ENCODE results near the gene GYPB.
"Not testable (repeated sequence)": the region's sequence is repeated elsewhere in the genome, so short reads cannot be mapped to it uniquely, and the experiment has no call there.

Gene GYPB

GRCh38 chr4:144005558-144005953, 13.6 kb downstream of the GYPB start:
- H3K4me1 ChIP-seq (ENCODE audit: control insufficient read depth, insufficient read depth, low read depth, low read length); DNase-seq; H3K14ac ChIP-seq (ENCODE audit: low read length in 2 of 2); H3K27me3 ChIP-seq (ENCODE audit: control insufficient read depth in 1 of 2, insufficient read depth in 1 of 2, low read length in 2 of 2); H3K23ac ChIP-seq (ENCODE audit: low read length in 2 of 2); H3K36me3 ChIP-seq (ENCODE audit: control insufficient read depth in 1 of 2, insufficient read depth in 2 of 2, low read depth in 1 of 2, low read length in 2 of 2); H3K9ac ChIP-seq (ENCODE audit: low read length); H3K9me3 ChIP-seq (ENCODE audit: control insufficient read depth, low read length); H2BK15ac ChIP-seq (ENCODE audit: low read depth, poor library complexity, severe bottlenecking); H2AFZ ChIP-seq (ENCODE audit: low read depth, low read length); H2BK120ac ChIP-seq (ENCODE audit: low read depth, low read length); H3K27ac ChIP-seq (ENCODE audit: low read length, poor library complexity, severe bottlenecking); H3K4ac ChIP-seq (ENCODE audit: low read depth in 1 of 2, low read length in 2 of 2); H2BK5ac ChIP-seq (ENCODE audit: low read depth, low read length, poor library complexity, severe bottlenecking); H4K8ac ChIP-seq (ENCODE audit: low read length); H3K4me3 ChIP-seq (ENCODE audit: insufficient read depth in 1 of 2, low read depth in 1 of 2, low read length in 2 of 2); H3K4me2 ChIP-seq (ENCODE audit: low read length, poor library complexity, severe bottlenecking); H4K91ac ChIP-seq (ENCODE audit: low read length); H2BK12ac ChIP-seq (ENCODE audit: low read length in 2 of 2); H3K79me1 ChIP-seq (replicated peaks; ENCODE audit: low read length, poor library complexity, severe bottlenecking); H2AK5ac ChIP-seq (ENCODE audit: low read length, severe bottlenecking); H3K18ac ChIP-seq (ENCODE audit: low read depth in 1 of 2, low read length in 2 of 2): not testable (repeated sequence)

- not testable (repeated sequence) for H3K9ac ChIP-seq (ENCODE audit: low read length); H3K9me3 ChIP-seq (ENCODE audit: control insufficient read depth, low read length); H3K27ac ChIP-seq (ENCODE audit: low read length, poor library complexity, severe bottlenecking); H3K4me3 ChIP-seq (ENCODE audit: insufficient read depth in 1 of 2, low read depth in 1 of 2, low read length in 2 of 2); H2BK12ac ChIP-seq (ENCODE audit: low read length in 2 of 2); H2BK15ac ChIP-seq (ENCODE audit: low read depth, poor library complexity, severe bottlenecking); H3K23ac ChIP-seq (ENCODE audit: low read length in 2 of 2); H3K79me1 ChIP-seq (replicated peaks; ENCODE audit: low read length, poor library complexity, severe bottlenecking); H3K4me2 ChIP-seq (ENCODE audit: low read length, poor library complexity, severe bottlenecking); H4K8ac ChIP-seq (ENCODE audit: low read length); H3K27me3 ChIP-seq (ENCODE audit: control insufficient read depth in 1 of 2, insufficient read depth in 1 of 2, low read length in 2 of 2); H3K14ac ChIP-seq (ENCODE audit: low read length in 2 of 2); H2AK5ac ChIP-seq (ENCODE audit: low read length, severe bottlenecking); H3K4ac ChIP-seq (ENCODE audit: low read depth in 1 of 2, low read length in 2 of 2); H2AFZ ChIP-seq (ENCODE audit: low read depth, low read length); H2BK120ac ChIP-seq (ENCODE audit: low read depth, low read length); H2BK5ac ChIP-seq (ENCODE audit: low read depth, low read length, poor library complexity, severe bottlenecking); H3K36me3 ChIP-seq (ENCODE audit: control insufficient read depth in 1 of 2, insufficient read depth in 2 of 2, low read depth in 1 of 2, low read length in 2 of 2); H4K91ac ChIP-seq (ENCODE audit: low read length); H3K18ac ChIP-seq (ENCODE audit: low read depth in 1 of 2, low read length in 2 of 2); DNase-seq; H3K4me1 ChIP-seq (ENCODE audit: control insufficient read depth, insufficient read depth, low read depth, low read length)
- WGBS, result 63% methylated on average over 3 of the region's 4 CpGs
These were observed 14.2 kb downstream of the GYPB start for GRCh38 chr4:144004868-144005557.

GRCh38 chr4:144003890-144004265, 15.3 kb downstream of the GYPB start:
- H3K27ac ChIP-seq (ENCODE audit: low read length, poor library complexity, severe bottlenecking); H2BK15ac ChIP-seq (ENCODE audit: low read depth, poor library complexity, severe bottlenecking); H2BK120ac ChIP-seq (ENCODE audit: low read depth, low read length); H2AK5ac ChIP-seq (ENCODE audit: low read length, severe bottlenecking); H2BK5ac ChIP-seq (ENCODE audit: low read depth, low read length, poor library complexity, severe bottlenecking); H2BK12ac ChIP-seq (ENCODE audit: low read length in 2 of 2); H4K8ac ChIP-seq (ENCODE audit: low read length); H3K27me3 ChIP-seq (ENCODE audit: control insufficient read depth in 1 of 2, insufficient read depth in 1 of 2, low read length in 2 of 2); H3K14ac ChIP-seq (ENCODE audit: low read length in 2 of 2); H2AFZ ChIP-seq (ENCODE audit: low read depth, low read length); H3K79me1 ChIP-seq (replicated peaks; ENCODE audit: low read length, poor library complexity, severe bottlenecking); H3K9ac ChIP-seq (ENCODE audit: low read length); DNase-seq; H3K36me3 ChIP-seq (ENCODE audit: control insufficient read depth in 1 of 2, insufficient read depth in 2 of 2, low read depth in 1 of 2, low read length in 2 of 2); H3K4ac ChIP-seq (ENCODE audit: low read depth in 1 of 2, low read length in 2 of 2); H3K9me3 ChIP-seq (ENCODE audit: control insufficient read depth, low read length); H4K91ac ChIP-seq (ENCODE audit: low read length); H3K18ac ChIP-seq (ENCODE audit: low read depth in 1 of 2, low read length in 2 of 2); H3K4me1 ChIP-seq (ENCODE audit: control insufficient read depth, insufficient read depth, low read depth, low read length); H3K4me3 ChIP-seq (ENCODE audit: insufficient read depth in 1 of 2, low read depth in 1 of 2, low read length in 2 of 2); H3K4me2 ChIP-seq (ENCODE audit: low read length, poor library complexity, severe bottlenecking); H3K23ac ChIP-seq (ENCODE audit: low read length in 2 of 2): not testable (repeated sequence)

GRCh38 chr4:144003205-144003889, 15.8 kb downstream of the GYPB start:
- H2BK5ac ChIP-seq (ENCODE audit: low read depth, low read length, poor library complexity, severe bottlenecking); H2BK12ac ChIP-seq (ENCODE audit: low read length in 2 of 2); H3K27ac ChIP-seq (ENCODE audit: low read length, poor library complexity, severe bottlenecking); H4K91ac ChIP-seq (ENCODE audit: low read length); H3K23ac ChIP-seq (ENCODE audit: low read length in 2 of 2); DNase-seq; H2AK5ac ChIP-seq (ENCODE audit: low read length, severe bottlenecking); H3K36me3 ChIP-seq (ENCODE audit: control insufficient read depth in 1 of 2, insufficient read depth in 2 of 2, low read depth in 1 of 2, low read length in 2 of 2); H2BK120ac ChIP-seq (ENCODE audit: low read depth, low read length); H2BK15ac ChIP-seq (ENCODE audit: low read depth, poor library complexity, severe bottlenecking); H3K14ac ChIP-seq (ENCODE audit: low read length in 2 of 2); H3K18ac ChIP-seq (ENCODE audit: low read depth in 1 of 2, low read length in 2 of 2); H3K27me3 ChIP-seq (ENCODE audit: control insufficient read depth in 1 of 2, insufficient read depth in 1 of 2, low read length in 2 of 2); H3K4me3 ChIP-seq (ENCODE audit: insufficient read depth in 1 of 2, low read depth in 1 of 2, low read length in 2 of 2); H4K8ac ChIP-seq (ENCODE audit: low read length); H2AFZ ChIP-seq (ENCODE audit: low read depth, low read length); H3K4me1 ChIP-seq (ENCODE audit: control insufficient read depth, insufficient read depth, low read depth, low read length); H3K4ac ChIP-seq (ENCODE audit: low read depth in 1 of 2, low read length in 2 of 2); H3K4me2 ChIP-seq (ENCODE audit: low read length, poor library complexity, severe bottlenecking); H3K79me1 ChIP-seq (replicated peaks; ENCODE audit: low read length, poor library complexity, severe bottlenecking); H3K9ac ChIP-seq (ENCODE audit: low read length); H3K9me3 ChIP-seq (ENCODE audit: control insufficient read depth, low read length): not testable (repeated sequence)
- WGBS, result 75% methylated on average over 1 of the region's 2 CpGs
